ENCODE measurements around the gene ANKZF1.
A peak's percentile ranks its signal among the peaks of the same experiment; 100 is the strongest.

ANKZF1 gene

GRCh38 chr2:219225350-219225749 is 4.3 kb upstream of the ANKZF1 start:
- Histone ChIP-seq H3K4me3 (ENCODE audit: low read depth, low read length) (no peak overlapping the region), H3K27me3 (no peaks in the 10 kb centered on the region), H3K9me3 (no peaks in the 10 kb centered on the region), H3K36me3 (peaks cover 43% of the 10 kb centered on the region), H3K4me1 (peaks cover 7% of the 10 kb centered on the region)
- TF ChIP-seq, protein P1, sequence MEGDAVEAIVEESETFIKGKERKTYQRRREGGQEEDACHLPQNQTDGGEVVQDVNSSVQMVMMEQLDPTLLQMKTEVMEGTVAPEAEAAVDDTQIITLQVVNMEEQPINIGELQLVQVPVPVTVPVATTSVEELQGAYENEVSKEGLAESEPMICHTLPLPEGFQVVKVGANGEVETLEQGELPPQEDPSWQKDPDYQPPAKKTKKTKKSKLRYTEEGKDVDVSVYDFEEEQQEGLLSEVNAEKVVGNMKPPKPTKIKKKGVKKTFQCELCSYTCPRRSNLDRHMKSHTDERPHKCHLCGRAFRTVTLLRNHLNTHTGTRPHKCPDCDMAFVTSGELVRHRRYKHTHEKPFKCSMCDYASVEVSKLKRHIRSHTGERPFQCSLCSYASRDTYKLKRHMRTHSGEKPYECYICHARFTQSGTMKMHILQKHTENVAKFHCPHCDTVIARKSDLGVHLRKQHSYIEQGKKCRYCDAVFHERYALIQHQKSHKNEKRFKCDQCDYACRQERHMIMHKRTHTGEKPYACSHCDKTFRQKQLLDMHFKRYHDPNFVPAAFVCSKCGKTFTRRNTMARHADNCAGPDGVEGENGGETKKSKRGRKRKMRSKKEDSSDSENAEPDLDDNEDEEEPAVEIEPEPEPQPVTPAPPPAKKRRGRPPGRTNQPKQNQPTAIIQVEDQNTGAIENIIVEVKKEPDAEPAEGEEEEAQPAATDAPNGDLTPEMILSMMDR (IDR thresholded peaks at IDR 0.05; ENCODE audit: low read depth, low read length): no peak
- DNase-seq: no peak

GRCh38 chr2:219228041-219228910 is 1.3 kb upstream of the ANKZF1 start:
- peaks cover 38% of the 10 kb centered on the region for H3K36me3 ChIP-seq
- H3K4me1 ChIP-seq: peaks cover 7% of the 10 kb centered on the region
- peak overlapping the region; percentile 74 for H3K4me3 ChIP-seq (ENCODE audit: low read depth, low read length)
- TF ChIP-seq, protein P1 (IDR thresholded peaks at IDR 0.05; ENCODE audit: low read depth, low read length): no peak
- DNase-seq: no peak
- no peaks in the 10 kb centered on the region for H3K9me3 ChIP-seq
- H3K27me3 ChIP-seq: no peaks in the 10 kb centered on the region

DNA sequence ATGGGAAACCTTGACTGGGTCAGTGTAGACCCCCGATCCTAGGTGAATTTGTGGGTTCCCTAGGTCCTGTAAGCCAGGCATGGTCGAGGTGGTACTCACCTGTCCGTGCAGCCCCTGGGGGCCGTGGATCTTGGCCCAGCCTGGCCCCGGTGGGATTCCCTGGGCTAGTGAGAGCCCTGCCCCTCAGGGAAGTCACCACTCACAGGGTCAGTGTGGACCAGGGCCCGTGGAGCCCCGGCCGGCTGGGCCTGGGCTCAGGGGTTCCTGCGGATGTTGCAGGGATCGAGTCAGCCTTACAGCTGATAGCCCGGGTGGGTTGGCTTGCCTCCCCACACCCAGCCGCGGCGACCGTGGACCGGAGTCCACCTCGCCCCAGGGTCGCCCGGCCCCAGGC is 698 bp upstream of the ANKZF1 start:
- no peaks in the 10 kb centered on the region for H3K9me3 ChIP-seq
- peak overlapping the region; percentile 74 for H3K4me3 ChIP-seq (ENCODE audit: low read depth, low read length)
- TF ChIP-seq, protein P1 (IDR thresholded peaks at IDR 0.05; ENCODE audit: low read depth, low read length): no peak
- DNase-seq: no peak
- H3K27me3 ChIP-seq: no peaks in the 10 kb centered on the region
- peaks cover 33% of the 10 kb centered on the region for H3K36me3 ChIP-seq
- peaks cover 7% of the 10 kb centered on the region for H3K4me1 ChIP-seq

DNA sequence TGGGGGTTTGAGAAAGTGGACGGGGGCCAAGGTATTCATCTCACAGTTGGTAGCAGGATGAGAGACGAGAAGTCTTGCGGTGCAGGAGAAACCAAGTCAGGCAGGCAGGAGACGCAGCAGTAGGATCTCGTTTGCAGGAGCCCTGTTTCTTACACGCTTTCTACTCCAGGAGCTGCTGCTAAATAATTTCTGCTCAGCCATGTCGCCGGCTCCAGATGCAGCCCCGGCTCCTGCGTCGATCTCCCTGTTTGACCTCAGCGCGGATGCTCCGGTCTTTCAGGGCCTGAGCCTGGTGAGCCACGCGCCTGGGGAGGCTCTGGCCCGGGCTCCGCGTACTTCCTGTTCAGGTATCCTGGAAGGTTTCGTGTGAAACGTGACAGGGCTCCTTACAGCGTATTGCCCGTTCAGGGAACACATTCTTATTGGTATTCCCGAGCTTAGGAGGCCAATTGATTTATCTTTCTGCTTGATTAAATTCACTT is 494 bp downstream of the ANKZF1 start:
- H3K27me3 ChIP-seq: no peaks in the 10 kb centered on the region
- no peaks in the 10 kb centered on the region for H3K9me3 ChIP-seq
- peak overlapping the region; percentile 74 for H3K4me3 ChIP-seq (ENCODE audit: low read depth, low read length)
- peaks cover 29% of the 10 kb centered on the region for H3K36me3 ChIP-seq
- TF ChIP-seq, protein P1 (IDR thresholded peaks at IDR 0.05; ENCODE audit: low read depth, low read length): no peak
- peaks cover 7% of the 10 kb centered on the region for H3K4me1 ChIP-seq
- DNase-seq: peak; percentile 50

GRCh38 chr2:219234331-219234730 is 4.7 kb downstream of the ANKZF1 start:
- Histone ChIP-seq H3K9me3 (no peaks in the 10 kb centered on the region), H3K4me3 (ENCODE audit: low read depth, low read length) (no peak overlapping the region), H3K27me3 (no peaks in the 10 kb centered on the region), H3K36me3 (peaks cover 34% of the 10 kb centered on the region), H3K4me1 (no peaks in the 10 kb centered on the region)
- TF ChIP-seq, protein P1 (IDR thresholded peaks at IDR 0.05; ENCODE audit: low read depth, low read length): no peak
- DNase-seq: no peak

GRCh38 chr2:219243291-219243761 is 13.7 kb downstream of the ANKZF1 start:
- H3K27me3 ChIP-seq: no peaks in the 10 kb centered on the region
- TF ChIP-seq, protein P1 (IDR thresholded peaks at IDR 0.05; ENCODE audit: low read depth, low read length): no peak

More at GRCh38 chr2:219243291-219243761, 13.7 kb downstream of the ANKZF1 start:
- H3K36me3 ChIP-seq: no peaks in the 10 kb centered on the region
- DNase-seq: no peak
- H3K9me3 ChIP-seq: no peaks in the 10 kb centered on the region
- H3K4me3 ChIP-seq (ENCODE audit: low read depth, low read length): no peak overlapping the region
- no peaks in the 10 kb centered on the region for H3K4me1 ChIP-seq

All from BE2C (cell line).